ENCODE results near the gene PDE4D. TPM values are rescaled to one million over a fixed set of nuclear protein-coding genes. Genes with fewer than 3 reads are reported as not detected.

Gene PDE4D
- total RNA-seq, 1 donor from 2014 or later = 219 TPM

DNA sequence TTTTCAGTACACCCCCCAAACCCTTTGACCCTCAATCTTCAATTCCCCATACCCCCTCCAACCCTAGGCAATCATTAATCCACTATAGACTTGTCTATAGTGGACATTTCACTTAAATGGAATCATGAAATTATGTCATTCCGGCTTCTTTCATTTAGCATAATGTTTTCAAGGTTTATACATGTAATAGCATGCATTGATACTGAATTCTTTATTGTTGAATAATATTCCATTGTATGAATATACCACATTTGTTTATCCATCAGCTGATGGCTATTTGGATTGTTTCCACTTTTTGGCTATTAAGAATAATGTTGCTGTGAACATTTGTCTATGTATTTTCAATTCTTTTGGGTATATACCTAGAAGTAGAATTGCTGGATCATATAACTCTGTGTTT lies 238.8 kb downstream of the PDE4D start:
- no peak for DNase-seq

DNA sequence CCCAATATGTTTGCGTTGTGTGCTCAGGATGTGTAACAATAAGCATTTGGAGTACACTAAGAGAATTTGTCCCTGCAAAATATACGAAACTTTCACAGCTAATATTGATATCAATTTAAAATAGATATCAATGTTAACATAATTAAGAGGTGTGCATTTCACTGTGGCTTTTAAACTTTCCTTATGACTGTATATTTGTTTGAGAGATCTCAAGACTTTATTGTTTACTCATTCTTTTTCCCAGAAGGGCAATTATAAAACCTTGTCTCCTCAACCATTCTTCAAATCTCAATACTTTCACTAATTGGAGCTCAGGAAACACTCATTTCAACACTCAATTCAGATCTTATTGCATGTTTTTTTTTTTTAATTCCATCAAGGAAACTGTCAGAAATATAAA lies 241.1 kb downstream of the PDE4D start:
- no peak for DNase-seq

DNA sequence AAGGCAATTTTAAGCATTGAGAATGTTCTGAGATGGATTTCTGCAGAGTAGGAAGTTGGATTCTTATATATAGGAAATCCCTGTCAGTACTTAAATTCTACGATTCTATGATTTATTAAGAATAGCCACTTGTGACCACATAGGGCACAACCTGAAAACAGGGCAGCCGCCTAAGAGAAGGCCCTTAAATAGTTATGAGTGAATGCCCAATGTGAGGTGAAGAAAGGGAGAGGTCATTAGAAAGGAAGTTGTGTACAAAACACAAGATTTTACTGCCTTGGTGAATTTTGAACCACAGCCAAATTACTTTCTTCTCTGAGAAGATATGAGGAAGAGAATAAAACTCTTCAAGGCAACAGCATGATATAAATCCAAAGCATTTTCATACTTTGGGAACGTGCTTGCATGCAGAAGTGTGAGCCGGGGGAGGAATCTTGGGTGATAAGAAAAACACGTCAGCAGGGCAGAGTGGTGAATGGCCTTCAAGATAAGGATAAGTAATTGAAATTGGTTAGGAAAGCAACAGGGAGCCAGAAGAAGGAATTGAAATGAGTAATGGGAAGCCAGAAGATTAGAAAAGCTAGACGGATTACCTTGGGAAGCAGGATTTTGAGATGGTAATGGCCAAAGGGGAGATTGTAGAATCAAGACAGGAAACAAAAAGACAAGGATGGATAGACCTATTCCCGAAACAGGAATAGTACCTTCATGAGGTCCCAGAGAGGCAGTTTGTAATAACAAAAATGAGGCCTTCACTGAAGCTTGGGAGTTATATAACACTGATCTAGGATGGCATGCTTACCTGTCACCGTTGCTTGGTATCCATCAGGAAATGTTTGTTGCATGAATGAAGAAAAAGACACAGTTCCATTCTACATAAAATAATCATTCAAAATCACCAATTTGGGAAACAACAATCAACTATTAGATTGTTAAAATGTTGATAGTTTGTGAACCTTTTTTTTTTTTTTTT lies 244.3 kb downstream of the PDE4D start:
- no peak for DNase-seq

DNA sequence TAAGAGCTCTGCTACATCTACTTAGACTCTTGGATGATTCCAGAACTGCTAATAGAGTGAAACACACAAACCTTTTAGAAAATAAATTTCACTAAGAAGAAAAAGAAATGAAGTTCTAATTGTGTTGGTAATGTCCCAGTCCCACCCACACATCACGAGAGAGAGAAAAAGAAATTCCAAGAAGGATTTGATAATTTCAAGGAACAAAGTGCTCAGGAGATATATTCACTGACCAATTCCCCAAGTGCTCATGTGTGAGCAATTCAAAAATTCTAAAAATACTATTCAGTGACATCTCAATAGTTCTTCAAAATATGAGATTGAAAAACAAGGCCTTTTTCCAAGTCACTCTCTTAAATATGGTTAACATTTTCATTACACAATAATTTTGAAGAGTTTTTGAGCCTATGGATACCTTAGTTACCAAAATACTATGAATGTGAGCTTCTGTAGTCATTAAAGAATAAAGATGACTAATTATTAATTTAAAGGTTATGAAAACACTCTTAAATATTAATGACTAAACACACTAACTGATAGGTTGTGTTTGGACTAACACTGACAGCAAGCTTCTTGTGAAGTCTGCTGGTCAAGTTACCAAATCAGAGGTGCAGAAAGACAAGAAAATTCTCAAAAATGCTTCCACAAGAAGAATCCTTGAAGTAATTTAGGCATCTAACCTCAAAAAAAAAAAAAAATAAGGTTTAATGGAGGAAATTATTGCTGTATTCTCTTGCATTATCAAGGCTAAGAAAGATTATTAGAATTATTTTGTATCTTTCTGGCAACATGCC lies 245.3 kb downstream of the PDE4D start:
- no peak for DNase-seq

DNA sequence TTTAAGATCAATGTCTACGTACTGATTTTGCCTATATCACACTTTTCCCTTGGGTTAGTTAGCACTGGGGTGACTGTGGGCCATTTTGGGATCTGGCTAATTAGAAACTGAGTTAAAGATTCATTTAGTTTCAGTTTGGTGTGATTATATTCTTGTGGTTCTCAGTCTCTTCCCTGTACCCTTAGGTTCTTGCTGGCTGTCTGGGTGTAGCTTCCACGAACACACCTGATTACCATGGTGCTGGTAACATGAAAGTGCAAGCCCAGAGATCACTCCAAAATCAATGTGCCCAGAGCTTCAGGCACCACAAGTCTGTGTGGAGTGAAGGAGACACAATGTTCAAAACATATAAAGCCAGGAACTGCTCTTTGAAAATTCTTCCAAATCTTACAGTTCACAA lies 248.1 kb downstream of the PDE4D start:
- no peak for DNase-seq

DNA sequence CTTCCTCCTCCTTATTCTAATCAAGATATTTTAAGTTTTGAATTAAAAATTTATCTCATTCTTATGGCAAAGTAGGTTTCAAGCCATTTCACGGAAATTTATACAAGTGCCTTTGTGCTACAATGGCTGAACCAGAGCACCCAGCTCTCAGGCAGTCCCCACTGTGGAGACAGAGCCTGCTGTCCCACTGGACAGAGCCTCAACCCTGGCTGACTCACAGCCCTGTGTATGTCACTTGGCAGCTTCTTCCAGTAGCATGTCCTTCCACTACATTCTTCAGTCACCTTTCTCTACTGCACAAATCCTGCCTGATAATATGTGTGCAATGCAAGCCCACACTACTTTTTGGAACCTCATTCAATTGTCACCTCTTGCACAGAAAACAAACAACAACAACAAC lies 253.1 kb downstream of the PDE4D start:
- DNase-seq = no peak

DNA sequence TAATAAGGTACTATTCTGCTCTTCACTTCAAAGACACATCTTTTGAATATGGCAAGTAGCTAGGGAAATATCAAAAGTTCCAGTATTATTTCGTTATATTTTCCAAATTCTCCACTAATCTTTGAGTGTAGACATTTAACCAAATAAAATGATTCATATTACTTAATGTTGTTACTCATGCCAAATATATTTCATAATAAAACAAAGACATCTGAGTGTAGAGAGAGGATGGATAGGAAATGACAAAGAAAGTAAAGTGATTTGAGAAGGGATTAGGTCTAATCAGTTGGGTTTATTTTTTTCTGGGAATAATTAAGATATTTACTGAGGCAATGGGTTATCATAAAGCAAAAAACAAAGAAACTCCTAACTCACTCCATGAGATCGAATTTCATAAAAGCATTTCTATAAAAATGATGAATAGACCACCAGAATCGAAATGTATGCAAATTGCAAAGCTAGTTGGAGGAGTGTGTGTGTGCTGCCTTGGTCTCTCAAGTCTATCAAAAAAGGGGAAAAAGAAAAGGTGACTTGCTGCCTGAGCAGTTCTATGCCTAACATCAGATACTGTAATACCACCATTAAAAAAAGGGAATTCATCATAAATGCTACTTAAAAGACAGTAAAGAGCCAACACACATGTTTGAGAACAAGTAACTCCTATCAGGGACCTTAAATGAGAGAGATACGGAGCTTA lies 255.5 kb downstream of the PDE4D start:
- no peak for DNase-seq

DNA sequence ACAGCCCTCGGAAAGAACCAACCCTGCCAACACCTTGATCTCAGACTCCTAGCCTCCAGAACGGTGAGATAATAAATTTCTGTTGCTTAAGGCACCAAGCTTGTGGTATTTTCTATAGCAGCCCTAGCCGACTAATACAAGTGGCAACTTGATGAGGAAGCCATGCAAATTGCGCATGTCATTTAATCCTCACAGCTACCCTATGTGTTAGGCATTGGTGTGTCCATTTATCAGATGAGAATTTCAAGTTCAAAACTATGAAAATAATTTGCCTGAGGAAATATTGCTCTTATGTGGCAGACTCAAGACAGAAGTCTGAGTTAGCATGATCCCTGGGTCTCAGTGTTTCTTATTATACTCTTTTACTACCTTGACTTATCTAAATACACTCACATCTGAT lies 264.0 kb downstream of the PDE4D start:
- no peak for DNase-seq

DNA sequence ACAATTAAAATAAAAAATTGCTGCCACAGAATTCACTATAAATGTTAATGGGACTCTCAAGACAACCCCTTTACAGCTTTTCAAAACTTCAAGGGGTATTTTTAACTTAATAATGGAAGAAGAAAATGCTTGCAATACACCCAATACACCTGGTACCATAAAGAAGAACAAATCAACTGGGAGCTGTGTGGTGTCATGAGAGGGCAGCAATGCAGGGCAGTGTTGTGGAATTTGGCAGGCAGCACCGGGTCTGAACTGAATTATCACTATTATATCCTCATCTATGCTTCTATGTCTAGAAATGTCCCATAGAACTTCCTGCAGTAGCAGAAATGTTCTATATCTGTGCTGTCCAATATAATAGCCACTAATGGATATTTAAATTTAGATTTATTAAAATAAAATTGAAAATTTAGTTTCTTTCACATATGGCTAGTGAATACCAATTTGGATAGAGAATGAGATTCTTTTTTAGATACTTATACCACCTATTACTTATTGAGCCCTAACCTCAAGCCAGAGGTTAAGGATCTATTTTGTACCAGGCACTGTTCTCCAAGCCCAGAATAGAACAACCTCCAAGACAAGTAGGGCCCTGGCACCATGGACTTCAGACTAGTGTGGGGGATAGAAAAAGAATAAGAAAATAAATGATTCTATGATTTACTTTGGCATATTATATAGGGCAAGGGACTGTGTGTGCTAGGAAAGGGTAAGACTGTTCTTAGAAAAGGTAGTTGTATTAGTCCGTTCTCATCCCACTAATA lies 265.3 kb downstream of the PDE4D start:
- DNase-seq = no peak

DNA sequence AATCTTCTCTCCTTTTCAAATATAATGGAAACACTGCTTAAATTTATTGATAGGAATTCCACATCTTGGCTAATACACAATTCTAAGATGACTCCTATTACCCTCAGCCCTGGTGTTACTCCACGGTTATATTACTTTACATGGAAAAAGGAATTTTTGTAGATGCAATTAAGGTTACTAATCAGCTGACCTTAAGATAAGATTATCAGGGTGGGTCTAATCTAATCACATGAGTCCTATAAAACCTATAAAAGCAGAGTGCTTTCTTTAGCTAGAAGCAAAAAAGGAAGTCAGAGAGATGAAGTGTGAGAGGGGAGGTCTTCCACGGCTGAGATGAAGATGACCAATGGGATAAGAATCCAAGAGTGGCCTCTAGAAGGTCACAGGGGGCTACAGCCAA lies 268.6 kb downstream of the PDE4D start:
- DNase-seq = no peak

DNA sequence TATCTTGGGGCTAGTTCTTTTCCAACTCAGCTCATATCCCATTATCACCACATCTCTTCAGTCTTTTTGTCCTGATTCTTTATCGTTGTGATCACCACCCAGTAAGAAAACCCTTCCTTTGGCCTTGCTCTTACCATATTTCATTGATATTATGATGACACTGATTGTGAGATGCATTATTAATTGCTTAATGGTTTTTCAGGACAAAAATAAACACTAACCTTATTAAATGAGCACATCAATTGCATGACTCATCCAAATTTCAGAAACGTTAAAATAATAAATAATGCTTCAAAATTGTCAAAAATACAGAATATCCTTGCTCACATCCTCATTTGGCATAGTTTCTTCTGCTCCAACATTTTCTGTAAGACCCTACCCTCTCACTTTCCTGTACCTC lies 270.7 kb downstream of the PDE4D start:
- DNase-seq = no peak

DNA sequence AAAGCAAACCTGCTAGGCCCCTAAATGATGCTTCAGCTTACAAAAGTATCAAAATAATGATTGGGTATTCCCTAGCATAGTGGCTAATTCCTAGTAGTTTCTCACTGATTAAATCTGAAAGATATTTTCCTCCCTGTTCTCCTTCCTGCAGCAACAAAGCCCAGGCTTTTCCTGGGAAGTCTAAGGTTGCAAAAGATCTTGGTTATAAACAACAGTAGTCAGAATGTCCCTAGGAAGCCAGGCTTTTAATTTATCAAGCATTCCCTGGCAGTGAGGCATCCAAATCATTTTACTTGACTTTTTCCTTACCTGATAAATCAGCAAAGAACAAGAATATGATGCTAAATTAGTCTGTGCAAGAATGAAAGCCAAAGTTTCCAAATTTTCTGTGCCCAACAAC lies 272.0 kb downstream of the PDE4D start:
- DNase-seq = no peak

DNA sequence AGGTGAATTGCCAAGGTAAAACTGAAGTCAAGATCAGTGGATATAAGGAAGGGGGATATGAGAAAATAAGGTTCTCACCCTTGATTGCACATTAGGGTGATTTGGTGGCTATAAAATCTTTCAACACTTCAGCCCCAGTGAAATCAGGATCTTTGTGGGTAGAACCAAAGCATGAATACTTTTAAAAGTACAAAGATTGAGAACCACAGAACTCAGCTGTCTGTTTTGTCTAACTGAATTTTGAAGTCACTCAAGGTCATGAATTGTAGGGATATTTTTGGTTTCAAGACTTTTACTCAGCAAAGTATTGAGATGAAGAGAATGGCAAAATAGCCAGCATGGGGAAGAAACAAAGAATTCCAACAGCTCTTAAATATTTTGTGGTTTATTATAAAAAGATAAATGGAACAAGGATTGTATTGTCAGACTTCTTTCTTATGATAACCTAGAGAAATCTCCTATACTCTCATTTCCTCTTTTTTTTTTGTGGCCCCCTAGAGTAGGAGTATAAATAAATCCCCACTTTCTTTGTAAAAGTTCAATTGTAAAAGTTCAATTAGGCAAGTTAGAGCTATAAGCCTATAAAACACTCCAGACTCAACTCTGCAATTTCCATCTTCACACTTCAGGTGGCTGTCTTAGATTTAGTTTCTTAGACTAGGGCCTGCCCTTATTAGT lies 272.9 kb downstream of the PDE4D start:
- no peak for DNase-seq

DNA sequence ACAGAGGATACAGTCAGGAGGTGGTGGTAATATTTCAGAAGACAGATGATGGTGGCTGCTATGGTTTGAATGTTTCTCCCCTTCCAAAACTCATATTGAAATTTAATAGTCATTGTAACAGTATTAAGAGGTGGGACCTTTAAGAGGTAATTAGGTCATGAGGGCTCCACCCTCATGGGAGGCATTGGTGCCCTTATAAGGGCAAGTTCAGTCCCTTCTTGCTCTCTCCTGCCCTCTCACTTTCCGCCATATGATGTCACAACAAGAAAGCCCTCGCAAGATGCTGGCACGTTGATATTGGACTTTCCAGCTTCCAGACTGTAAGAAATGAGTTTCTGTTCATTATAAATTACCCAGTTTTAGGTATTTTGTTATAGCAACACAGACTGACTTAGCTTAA lies 274.9 kb downstream of the PDE4D start:
- no peak for DNase-seq

DNA sequence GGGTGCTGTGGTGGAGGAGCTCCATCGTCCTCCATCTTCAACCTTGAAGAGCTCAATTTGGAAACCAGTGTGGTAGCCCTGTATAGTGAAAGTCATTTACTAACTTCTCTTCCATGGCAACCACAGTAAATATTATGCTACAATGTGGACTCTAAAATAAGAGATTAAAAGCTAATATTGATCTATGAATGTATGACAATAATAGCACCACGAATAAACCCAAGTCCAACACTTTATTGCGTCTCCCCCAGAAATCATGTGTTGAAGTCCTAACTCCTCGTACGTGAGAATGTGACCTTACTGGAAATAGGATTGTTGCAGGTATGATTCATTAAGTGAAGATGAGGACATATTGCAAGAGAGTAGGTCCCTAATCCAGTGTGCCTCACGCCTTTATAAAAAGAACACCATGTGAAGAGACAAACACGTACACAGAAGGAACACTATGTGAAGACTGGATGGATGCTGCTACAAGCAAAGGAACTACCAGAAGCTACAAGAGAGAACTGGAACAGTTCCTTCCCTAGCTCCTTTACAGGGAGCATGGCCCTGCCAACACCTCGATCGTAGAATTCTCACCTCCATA lies 276.2 kb downstream of the PDE4D start:
- DNase-seq = peak; percentile 26

DNA sequence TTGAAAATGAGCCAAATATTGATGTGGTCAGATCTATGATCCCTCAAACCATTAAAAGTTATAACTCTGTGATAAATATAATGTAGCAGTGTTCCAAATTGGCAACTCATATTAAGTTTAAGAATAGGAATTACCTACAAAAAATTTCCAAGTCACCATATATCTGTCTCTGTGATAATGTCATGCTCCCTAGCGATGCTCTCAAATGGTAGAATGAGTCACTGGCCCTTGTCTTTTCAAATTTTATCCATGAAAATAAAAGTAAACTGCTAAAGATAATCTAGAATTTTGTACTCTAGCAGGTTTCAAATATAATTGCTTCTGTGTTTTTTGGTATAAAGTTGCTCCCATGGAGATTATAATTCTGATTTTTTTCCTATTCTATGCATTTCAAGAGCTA lies 277.1 kb downstream of the PDE4D start:
- no peak for DNase-seq

DNA sequence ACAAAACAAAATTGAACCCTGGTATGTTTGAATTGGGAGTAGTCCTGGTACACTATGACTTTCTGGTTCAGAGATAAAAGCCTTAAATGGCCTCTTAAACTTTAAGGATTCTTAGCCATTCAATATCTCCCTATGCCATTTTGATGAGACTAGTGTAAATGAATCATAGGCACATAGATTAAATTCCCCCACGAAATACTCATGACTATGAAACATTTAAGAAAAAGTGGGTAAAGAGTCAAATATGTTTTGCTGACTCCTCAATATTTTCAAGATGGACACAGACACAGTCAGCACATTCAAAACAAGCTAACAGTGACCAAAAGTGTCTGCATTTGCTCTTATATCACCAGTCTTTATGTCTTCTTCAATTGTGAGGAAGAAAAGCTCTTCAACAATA lies 278.3 kb downstream of the PDE4D start:
- no peak for DNase-seq

DNA sequence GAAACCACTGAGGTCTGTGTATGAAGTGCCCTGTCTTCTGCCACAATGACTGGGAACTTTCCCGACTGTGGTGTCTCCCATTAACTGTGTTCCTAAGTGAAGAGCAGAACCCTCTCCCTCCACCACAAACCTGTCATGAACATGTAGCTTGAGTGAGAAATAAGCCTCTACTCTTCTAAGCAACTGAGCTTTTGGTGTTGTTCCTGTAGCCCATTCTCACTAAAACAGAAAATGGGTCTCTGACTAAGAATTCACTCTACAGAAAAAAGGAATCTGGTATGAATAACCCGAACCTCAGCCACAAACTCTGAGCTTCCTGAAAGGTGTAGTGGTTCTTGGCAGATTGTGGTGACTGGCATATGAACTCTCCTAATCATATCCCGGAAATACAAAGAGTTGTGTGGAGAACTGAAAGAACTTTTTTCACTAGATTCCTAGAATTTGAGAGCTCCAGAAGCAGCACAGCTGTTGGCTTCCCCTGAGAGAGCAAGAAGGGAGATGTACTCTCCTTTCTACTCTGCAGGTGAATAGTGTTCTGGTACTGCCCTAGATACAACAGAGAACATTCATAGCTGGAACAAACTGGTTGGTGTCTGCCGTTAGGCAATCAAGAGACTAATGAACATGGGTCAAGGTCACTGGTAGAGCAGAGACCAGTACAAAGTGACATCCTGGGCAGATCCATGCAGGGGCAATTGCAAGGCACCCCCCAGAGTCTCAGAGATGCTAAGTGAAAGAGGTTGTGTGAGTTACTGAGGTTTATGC lies 283.8 kb downstream of the PDE4D start:
- DNase-seq = no peak

DNA sequence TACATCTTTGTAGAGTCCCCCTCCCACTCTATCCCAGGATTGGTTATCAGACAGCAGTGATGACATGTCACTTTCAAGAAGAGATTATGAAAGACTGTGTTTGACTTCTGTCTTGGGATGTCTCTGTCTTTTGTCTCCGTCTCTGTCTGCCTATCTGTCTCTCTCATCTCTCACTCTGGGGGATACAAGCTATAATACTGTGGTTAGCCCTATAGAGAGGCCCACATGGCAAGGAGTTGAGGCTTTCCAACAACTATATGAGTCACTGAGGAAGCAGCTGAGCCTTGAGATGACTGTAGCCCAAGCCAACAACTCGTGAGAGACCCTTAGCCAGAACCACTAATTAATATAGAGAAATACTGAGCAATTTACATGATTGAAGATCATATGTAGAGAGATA lies 284.8 kb downstream of the PDE4D start:
- no peak for DNase-seq

DNA sequence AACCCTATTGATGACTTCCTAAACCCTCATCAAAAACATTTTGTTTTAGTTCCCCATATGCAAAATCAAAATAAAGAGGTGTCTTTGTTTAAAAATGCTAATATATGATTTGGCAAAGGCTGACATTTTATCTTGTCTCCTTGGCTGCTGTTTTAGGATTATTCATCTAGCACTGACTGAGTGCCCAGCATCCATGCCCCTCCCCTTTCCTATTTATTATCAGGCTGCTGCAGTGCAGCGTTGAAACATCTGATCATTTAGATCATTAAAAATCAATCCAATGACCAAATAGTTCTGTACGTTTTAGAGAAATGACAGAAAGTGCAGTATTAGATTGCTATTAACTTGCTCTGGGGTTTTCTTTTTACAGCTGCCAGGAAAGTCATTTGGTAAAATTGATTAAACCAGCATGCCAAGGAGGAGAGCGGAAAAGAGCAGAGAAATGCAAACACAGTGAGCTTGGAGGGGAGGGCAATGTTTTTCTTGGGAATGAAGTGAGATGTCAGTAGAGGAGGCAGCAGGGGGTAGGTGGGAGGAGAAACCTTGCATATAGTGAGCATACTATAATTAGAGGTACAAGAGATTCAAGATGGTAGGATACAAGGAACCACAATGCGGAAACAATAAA lies 286.3 kb downstream of the PDE4D start:
- DNase-seq = no peak

Data from occipital lobe (tissue), 2 donors.